GM21737 (cell line): ENCODE results near the gene UBE2F.

ENCODE experiments used
- ATAC-seq: cut with Tn5 transposase; IDR thresholded peaks from one replicate; pipeline ENCODE4 v1.9.1; 2021; ENCODE audit warnings: mild to moderate bottlenecking, moderate library complexity; ENCODE audit not compliant: unreplicated experiment

UBE2F gene

GRCh38 chr2:238069021-238069709, 102.4 kb downstream of the UBE2F start:
- no peak for ATAC-seq

- no peak for ATAC-seq
Observed at GRCh38 chr2:238069877-238070276, 103.1 kb downstream of the UBE2F start.

GRCh38 chr2:238075397-238075796, 108.6 kb downstream of the UBE2F start:
- ATAC-seq = no peak

- no peak for ATAC-seq
Observed at GRCh38 chr2:238077292-238077691, 110.5 kb downstream of the UBE2F start.

GRCh38 chr2:238079874-238080327, 113.1 kb downstream of the UBE2F start:
- ATAC-seq = no peak

- ATAC-seq = no peak
Observed at GRCh38 chr2:238080518-238080917, 113.7 kb downstream of the UBE2F start.

GRCh38 chr2:238081150-238081549, 114.3 kb downstream of the UBE2F start:
- ATAC-seq = no peak

- ATAC-seq = no peak
Observed at GRCh38 chr2:238081561-238081960, 114.7 kb downstream of the UBE2F start.

GRCh38 chr2:238082151-238082550, 115.3 kb downstream of the UBE2F start:
- ATAC-seq = no peak

GRCh38 chr2:238082827-238083226, 116.0 kb downstream of the UBE2F start:
- no peak for ATAC-seq

- no peak for ATAC-seq
Observed at GRCh38 chr2:238083919-238084318, 117.1 kb downstream of the UBE2F start.

GRCh38 chr2:238084761-238085160, 117.9 kb downstream of the UBE2F start:
- ATAC-seq = no peak

- ATAC-seq = no peak
Observed at GRCh38 chr2:238085899-238086298, 119.1 kb downstream of the UBE2F start.

GRCh38 chr2:238087211-238087610, 120.4 kb downstream of the UBE2F start:
- no peak for ATAC-seq

GRCh38 chr2:238090887-238091286, 124.1 kb downstream of the UBE2F start:
- ATAC-seq = no peak

GRCh38 chr2:238091436-238092060, 124.7 kb downstream of the UBE2F start:
- ATAC-seq = no peak
